CD4-positive, alpha-beta T cell (primary cell): ENCODE data around the gene NR3C1. TPM values are rescaled to one million over a fixed set of nuclear protein-coding genes. Genes with fewer than 3 reads are reported as not detected.
A peak's percentile ranks its signal among the peaks of the same experiment; 100 is the strongest.

Experiments used
- ATAC-seq: fragments of 200-7000 bp; cut with Tn5 transposase; one replicate; pipeline ENCODE4 v1.10.0; 2022; ENCODE audit warnings: mild to moderate bottlenecking; ENCODE audit not compliant: poor library complexity
- CTCF ChIA-PET: fragments of 350-600 bp; sonication (Branson Sonifier 250); formaldehyde crosslinking; loops from one replicate; lab custom pipeline; 2021; ENCODE audit warnings: antibody characterized with exemption, inconsistent platforms; lab: Charles Lee
- POLR2A ChIA-PET: fragments of 350-600 bp; sonication (Branson Sonifier 250); formaldehyde crosslinking; loops from one replicate; lab custom pipeline; 2021; ENCODE audit warnings: antibody characterized with exemption, inconsistent platforms; lab: Charles Lee
- DNase-seq, 14 experiments: peaks; one replicate each; pipeline ENCODE4 v3.0.0-alpha.2; 2013 to 2020; ENCODE audit warnings: mixed read lengths in 2 of 14
- H3K27ac ChIP-seq, 2 donors: one replicate each; pipeline versions ENCODE4 v1.5.1 to v1.7.0; 2013; ENCODE audit warnings: low read length in 2 of 2, low read depth in 1 of 2, mild to moderate bottlenecking in 1 of 2
- H3K27me3 ChIP-seq, 2 experiments: 1 replicate in 1 of 2; 2 replicates in 1 of 2; pipeline versions ENCODE4 v1.6.1 to v1.7.0; 2013; ENCODE audit warnings: low read length in 2 of 2, control low read depth in 1 of 2, mild to moderate bottlenecking in 1 of 2, moderate library complexity in 1 of 2; ENCODE audit not compliant: insufficient read depth in 2 of 2, control insufficient read depth in 1 of 2
- H3K36me3 ChIP-seq: one replicate; pipeline ENCODE4 v1.6.1; 2013; ENCODE audit warnings: low read length, control low read depth; ENCODE audit not compliant: insufficient read depth
- H3K4me1 ChIP-seq: one replicate; pipeline ENCODE4 v1.6.1; 2013; ENCODE audit warnings: low read length, control low read depth; ENCODE audit not compliant: insufficient read depth
- H3K4me3 ChIP-seq: one replicate; pipeline ENCODE4 v1.5.1; 2013; ENCODE audit warnings: mild to moderate bottlenecking, low read length, moderate library complexity
- H3K9me3 ChIP-seq, 2 experiments: 1 replicate in 1 of 2; 2 replicates in 1 of 2; pipeline versions ENCODE4 v1.6.1 to v1.7.0; 2013; ENCODE audit warnings: low read length in 2 of 2, mild to moderate bottlenecking in 2 of 2, control low read depth in 1 of 2, moderate library complexity in 1 of 2; ENCODE audit not compliant: control insufficient read depth in 1 of 2, insufficient read depth in 1 of 2
- H3K27ac Mint-ChIP-seq: one replicate; pipeline ENCODE4 v1.8.0; 2020; ENCODE audit warnings: mixed read lengths
- H3K27me3 Mint-ChIP-seq: one replicate; pipeline ENCODE4 v1.8.0; 2021; ENCODE audit warnings: mixed read lengths
- H3K36me3 Mint-ChIP-seq: one replicate; pipeline ENCODE4 v1.8.0; 2021; ENCODE audit warnings: low read depth, mixed read lengths
- H3K4me1 Mint-ChIP-seq: one replicate; pipeline ENCODE4 v1.8.0; 2021; ENCODE audit warnings: low read depth, mixed read lengths
- H3K4me3 Mint-ChIP-seq: one replicate; pipeline ENCODE4 v1.8.0; 2020; ENCODE audit warnings: mild to moderate bottlenecking, mixed read lengths
- H3K9me3 Mint-ChIP-seq: one replicate; pipeline ENCODE4 v1.8.0; 2020; ENCODE audit warnings: mixed read lengths
- intact Hi-C, 2 experiments: fragments of 100-400 bp; cut with DNase I in 1 of 2; cut with micrococcal nuclease in 1 of 2; formaldehyde crosslinking; loops; one replicate each; pipeline versions ENCODE4 v1.15.1 to v1.9.0; 2023 to 2025; cut with DNase I, micrococcal nuclease
- total RNA-seq, 174 experiments: library from RNA in 2 of 174; stranded (reverse) in 2 of 174; gene quantifications; one replicate each; pipeline ENCODE4 v1.2.3 and lab custom pipeline; 2021 to 2026
- TF ChIP-seq, protein P1 (sequence below): fragments of 200-600 bp; IDR thresholded peaks from one replicate; pipeline ENCODE4 v1.8.0; 2022; ENCODE audit warnings: antibody characterized with exemption, mild to moderate bottlenecking

The NR3C1 gene
- total RNA-seq, 2 experiments from 2014 or later, result 168 to 191 TPM

GRCh38 chr5:143248391-143248790 lies 155.1 kb downstream of the NR3C1 start:
- Histone ChIP-seq H3K36me3 (no peaks in the 10 kb centered on the region), H3K27me3 (no peaks in the 10 kb centered on the region), H3K4me3 (no peak overlapping the region), H3K27ac (no peak overlapping the region), H3K9me3 (no peaks in the 10 kb centered on the region), H3K4me1 (no peaks in the 10 kb centered on the region)
- DNase-seq, result no peak
- H3K4me3 Mint-ChIP-seq, result no peak overlapping the region
- H3K36me3 Mint-ChIP-seq, result no peaks in the 10 kb centered on the region
- H3K27me3 Mint-ChIP-seq, result no peaks in the 10 kb centered on the region
- ATAC-seq, result no peak
- TF ChIP-seq, protein P1, sequence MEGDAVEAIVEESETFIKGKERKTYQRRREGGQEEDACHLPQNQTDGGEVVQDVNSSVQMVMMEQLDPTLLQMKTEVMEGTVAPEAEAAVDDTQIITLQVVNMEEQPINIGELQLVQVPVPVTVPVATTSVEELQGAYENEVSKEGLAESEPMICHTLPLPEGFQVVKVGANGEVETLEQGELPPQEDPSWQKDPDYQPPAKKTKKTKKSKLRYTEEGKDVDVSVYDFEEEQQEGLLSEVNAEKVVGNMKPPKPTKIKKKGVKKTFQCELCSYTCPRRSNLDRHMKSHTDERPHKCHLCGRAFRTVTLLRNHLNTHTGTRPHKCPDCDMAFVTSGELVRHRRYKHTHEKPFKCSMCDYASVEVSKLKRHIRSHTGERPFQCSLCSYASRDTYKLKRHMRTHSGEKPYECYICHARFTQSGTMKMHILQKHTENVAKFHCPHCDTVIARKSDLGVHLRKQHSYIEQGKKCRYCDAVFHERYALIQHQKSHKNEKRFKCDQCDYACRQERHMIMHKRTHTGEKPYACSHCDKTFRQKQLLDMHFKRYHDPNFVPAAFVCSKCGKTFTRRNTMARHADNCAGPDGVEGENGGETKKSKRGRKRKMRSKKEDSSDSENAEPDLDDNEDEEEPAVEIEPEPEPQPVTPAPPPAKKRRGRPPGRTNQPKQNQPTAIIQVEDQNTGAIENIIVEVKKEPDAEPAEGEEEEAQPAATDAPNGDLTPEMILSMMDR, result no peak
- intact Hi-C loops, result no loop called here
- H3K9me3 Mint-ChIP-seq, result no peaks in the 10 kb centered on the region
- H3K4me1 Mint-ChIP-seq, result no peaks in the 10 kb centered on the region
- CTCF ChIA-PET, result no interaction called here
- POLR2A ChIA-PET, result interaction anchor here (1.1 kb wide), 1 partner anchor 19 kb away, joined by 3 read pairs; no protein-coding TSS in a partner anchor
- no peak overlapping the region for H3K27ac Mint-ChIP-seq

DNA sequence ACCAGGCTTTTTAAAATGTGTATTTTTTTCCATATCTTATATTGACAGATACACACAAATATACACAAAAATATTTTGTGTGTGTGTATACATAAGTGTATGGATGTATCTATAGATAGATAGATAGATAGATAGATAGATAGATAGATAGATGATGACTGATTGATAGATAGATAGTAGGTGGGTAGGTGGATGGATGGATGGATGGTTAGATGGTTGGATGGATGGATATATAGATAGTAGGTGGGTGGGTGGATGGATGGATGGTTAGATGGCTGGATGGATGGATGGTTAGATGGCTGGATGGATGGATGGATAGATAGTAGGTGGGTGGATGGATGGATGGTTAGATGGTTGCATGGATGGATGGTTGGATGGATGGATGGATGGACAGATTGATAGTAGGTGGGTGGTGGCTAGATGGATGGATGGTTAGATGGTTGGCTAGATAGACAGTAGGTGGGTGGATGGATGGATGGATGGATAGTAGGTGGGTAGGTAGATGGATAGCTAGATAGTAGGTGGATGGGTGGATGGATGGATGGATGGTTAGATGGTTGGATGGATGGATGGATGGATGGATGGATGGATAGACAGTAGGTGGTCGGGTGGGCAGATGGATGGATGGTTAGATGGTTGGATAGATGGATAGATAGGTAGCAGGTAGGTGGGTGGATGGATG lies 156.2 kb downstream of the NR3C1 start:
- H3K36me3 Mint-ChIP-seq, result no peaks in the 10 kb centered on the region
- no peaks in the 10 kb centered on the region for H3K4me1 Mint-ChIP-seq
- CTCF ChIA-PET, result no interaction called here
- no peak overlapping the region for H3K4me3 Mint-ChIP-seq
- no peak for ATAC-seq
- intact Hi-C loops, result no loop called here
- H3K4me3 ChIP-seq, result no peak overlapping the region
- POLR2A ChIA-PET, result no interaction called here
- H3K9me3 ChIP-seq, result no peaks in the 10 kb centered on the region
- DNase-seq, result no peak
- no peaks in the 10 kb centered on the region for H3K4me1 ChIP-seq
- H3K27me3 Mint-ChIP-seq, result no peaks in the 10 kb centered on the region
- no peak overlapping the region for H3K27ac Mint-ChIP-seq
- TF ChIP-seq, protein P1, result no peak
- no peak overlapping the region for H3K27ac ChIP-seq
- no peaks in the 10 kb centered on the region for H3K9me3 Mint-ChIP-seq
- H3K36me3 ChIP-seq, result no peaks in the 10 kb centered on the region
- no peaks in the 10 kb centered on the region for H3K27me3 ChIP-seq

GRCh38 chr5:143245929-143246561 lies 157.4 kb downstream of the NR3C1 start:
- Mint-ChIP-seq H3K27ac (no peak overlapping the region), H3K4me3 (no peak overlapping the region), H3K4me1 (no peaks in the 10 kb centered on the region), H3K36me3 (no peaks in the 10 kb centered on the region), H3K9me3 (no peaks in the 10 kb centered on the region), H3K27me3 (no peaks in the 10 kb centered on the region)
- Histone ChIP-seq H3K27me3 (no peaks in the 10 kb centered on the region), H3K36me3 (no peaks in the 10 kb centered on the region), H3K9me3 (no peaks in the 10 kb centered on the region), H3K27ac (no peak overlapping the region), H3K4me3 (no peak overlapping the region), H3K4me1 (no peaks in the 10 kb centered on the region)
- TF ChIP-seq, protein P1, result no peak
- DNase-seq (peak in 1 of 14 experiments; percentile 15), ATAC-seq (no peak)
- POLR2A ChIA-PET, result no interaction called here
- CTCF ChIA-PET, result no interaction called here
- intact Hi-C loops, result no loop called here
